Ishikawa (cell line): Measurements from ENCODE around the gene KCNG4.

Source experiments
- CEBPB ChIP-seq: IDR thresholded peaks from 2 replicates; pipeline ENCODE4 v1.6.1; 2012
- CREB1 ChIP-seq: IDR thresholded peaks from 2 replicates; pipeline ENCODE4 v1.6.1; 2012; ENCODE audit warnings: low read depth
- EGR1 ChIP-seq: IDR thresholded peaks from 2 replicates; pipeline ENCODE4 v1.6.1; 2012
- EP300 ChIP-seq: IDR thresholded peaks from 2 replicates; pipeline ENCODE4 v1.6.1; 2012; ENCODE audit warnings: borderline replicate concordance
- FOXM1 ChIP-seq: IDR thresholded peaks from 2 replicates; pipeline ENCODE4 v1.6.1; 2012; ENCODE audit warnings: low read depth, borderline replicate concordance
- NFIC ChIP-seq: IDR thresholded peaks from 2 replicates; pipeline ENCODE4 v1.6.1; 2012
- RAD21 ChIP-seq: IDR thresholded peaks from 2 replicates; pipeline ENCODE4 v1.6.1; 2012; ENCODE audit warnings: low read depth
- TAF1 ChIP-seq: IDR thresholded peaks from 2 replicates; pipeline ENCODE4 v1.6.1; 2012; ENCODE audit warnings: low read depth, mild to moderate bottlenecking
- TCF12 ChIP-seq: IDR thresholded peaks from 2 replicates; pipeline ENCODE4 v1.6.1; 2012; ENCODE audit warnings: low read depth
- TEAD4 ChIP-seq: IDR thresholded peaks from 2 replicates; pipeline ENCODE4 v1.6.1; 2012
- YY1 ChIP-seq: IDR thresholded peaks from 2 replicates; pipeline ENCODE4 v1.6.1; 2012; ENCODE audit warnings: low read depth
- ZBTB7A ChIP-seq: IDR thresholded peaks from 2 replicates; pipeline ENCODE4 v1.6.1; 2012; ENCODE audit warnings: low read depth
- TF ChIP-seq, protein P1 (sequence below): IDR thresholded peaks from 2 replicates; pipeline ENCODE4 v1.6.1; 2012; ENCODE audit warnings: low read depth, mild to moderate bottlenecking
- TF ChIP-seq, protein P2 (sequence below): IDR thresholded peaks from 2 replicates; pipeline ENCODE4 v1.6.1; 2012
- TF ChIP-seq, protein P3 (sequence below): IDR thresholded peaks from 2 replicates; pipeline ENCODE4 v1.6.1; 2012

The KCNG4 gene

DNA sequence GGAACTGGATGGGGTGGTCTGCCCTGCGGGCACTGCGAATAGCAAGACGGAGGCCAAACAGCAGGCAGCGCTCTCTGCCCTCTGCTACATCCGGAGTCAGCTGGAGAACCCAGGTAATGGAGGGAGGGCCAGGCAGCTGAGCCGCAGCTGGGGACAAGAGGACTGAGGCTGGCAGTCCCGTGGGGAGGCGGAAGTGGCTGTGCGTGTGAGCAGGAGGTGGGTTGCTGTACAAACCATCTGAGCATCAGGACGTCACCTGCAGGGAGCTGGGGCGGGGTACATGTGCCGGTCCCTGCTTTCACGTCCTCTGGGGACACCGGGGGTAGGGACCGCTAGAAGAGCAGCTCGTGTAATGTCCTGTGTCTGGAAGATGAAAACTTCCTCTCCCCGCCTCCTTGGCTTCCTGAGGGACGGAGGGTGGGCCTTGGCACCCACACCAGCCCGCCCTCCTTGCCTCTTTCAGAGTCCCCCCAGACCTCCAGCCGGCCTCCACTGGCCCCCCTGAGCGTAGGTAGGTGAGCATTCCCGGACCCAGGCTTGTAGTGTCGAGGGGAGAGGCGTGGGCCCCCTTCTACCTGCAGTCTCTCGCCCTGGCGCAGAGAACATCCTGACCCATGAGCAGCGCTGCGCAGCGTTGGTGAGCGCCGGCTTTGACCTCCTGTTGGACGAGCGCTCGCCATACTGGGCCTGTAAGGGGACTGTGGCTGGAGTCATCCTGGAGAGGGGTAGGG lies 45.2 kb downstream of the KCNG4 start:
- no peak for TF ChIP-seq ZBTB7A
- TF ChIP-seq, protein P1, sequence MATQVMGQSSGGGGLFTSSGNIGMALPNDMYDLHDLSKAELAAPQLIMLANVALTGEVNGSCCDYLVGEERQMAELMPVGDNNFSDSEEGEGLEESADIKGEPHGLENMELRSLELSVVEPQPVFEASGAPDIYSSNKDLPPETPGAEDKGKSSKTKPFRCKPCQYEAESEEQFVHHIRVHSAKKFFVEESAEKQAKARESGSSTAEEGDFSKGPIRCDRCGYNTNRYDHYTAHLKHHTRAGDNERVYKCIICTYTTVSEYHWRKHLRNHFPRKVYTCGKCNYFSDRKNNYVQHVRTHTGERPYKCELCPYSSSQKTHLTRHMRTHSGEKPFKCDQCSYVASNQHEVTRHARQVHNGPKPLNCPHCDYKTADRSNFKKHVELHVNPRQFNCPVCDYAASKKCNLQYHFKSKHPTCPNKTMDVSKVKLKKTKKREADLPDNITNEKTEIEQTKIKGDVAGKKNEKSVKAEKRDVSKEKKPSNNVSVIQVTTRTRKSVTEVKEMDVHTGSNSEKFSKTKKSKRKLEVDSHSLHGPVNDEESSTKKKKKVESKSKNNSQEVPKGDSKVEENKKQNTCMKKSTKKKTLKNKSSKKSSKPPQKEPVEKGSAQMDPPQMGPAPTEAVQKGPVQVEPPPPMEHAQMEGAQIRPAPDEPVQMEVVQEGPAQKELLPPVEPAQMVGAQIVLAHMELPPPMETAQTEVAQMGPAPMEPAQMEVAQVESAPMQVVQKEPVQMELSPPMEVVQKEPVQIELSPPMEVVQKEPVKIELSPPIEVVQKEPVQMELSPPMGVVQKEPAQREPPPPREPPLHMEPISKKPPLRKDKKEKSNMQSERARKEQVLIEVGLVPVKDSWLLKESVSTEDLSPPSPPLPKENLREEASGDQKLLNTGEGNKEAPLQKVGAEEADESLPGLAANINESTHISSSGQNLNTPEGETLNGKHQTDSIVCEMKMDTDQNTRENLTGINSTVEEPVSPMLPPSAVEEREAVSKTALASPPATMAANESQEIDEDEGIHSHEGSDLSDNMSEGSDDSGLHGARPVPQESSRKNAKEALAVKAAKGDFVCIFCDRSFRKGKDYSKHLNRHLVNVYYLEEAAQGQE: no peak
- no peak for TF ChIP-seq YY1
- no peak for TF ChIP-seq EGR1
- TF ChIP-seq, protein P2, sequence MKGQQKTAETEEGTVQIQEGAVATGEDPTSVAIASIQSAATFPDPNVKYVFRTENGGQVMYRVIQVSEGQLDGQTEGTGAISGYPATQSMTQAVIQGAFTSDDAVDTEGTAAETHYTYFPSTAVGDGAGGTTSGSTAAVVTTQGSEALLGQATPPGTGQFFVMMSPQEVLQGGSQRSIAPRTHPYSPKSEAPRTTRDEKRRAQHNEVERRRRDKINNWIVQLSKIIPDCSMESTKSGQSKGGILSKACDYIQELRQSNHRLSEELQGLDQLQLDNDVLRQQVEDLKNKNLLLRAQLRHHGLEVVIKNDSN: no peak
- no peak for TF ChIP-seq CREB1
- no peak for TF ChIP-seq FOXM1
- no peak for TF ChIP-seq TCF12
- no peak for TF ChIP-seq CEBPB
- TF ChIP-seq RAD21: no peak
- no peak for TF ChIP-seq TEAD4
- TF ChIP-seq TAF1: no peak

DNA sequence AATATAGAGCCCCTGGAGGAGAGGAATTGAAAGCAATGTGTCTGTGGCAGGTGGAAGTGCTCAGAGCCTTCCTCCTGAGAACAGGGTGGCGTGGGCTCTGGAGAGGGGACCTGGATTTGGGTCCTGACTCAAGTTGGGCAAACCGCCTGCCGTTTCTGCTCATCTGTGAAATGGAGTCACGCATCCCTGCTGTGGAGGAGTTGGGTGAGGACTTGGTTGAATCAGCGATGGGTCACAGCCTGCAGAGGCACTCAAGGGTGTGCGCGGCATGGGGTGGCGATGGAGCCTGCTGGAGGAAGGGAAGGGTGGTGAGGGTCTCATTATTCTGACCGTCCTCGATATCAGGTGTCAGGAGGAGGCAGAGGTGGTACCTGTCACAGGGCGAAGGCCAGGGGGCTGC lies 45.8 kb downstream of the KCNG4 start:
- no peak for TF ChIP-seq ZBTB7A
- TF ChIP-seq YY1: no peak
- TF ChIP-seq FOXM1: no peak
- no peak for TF ChIP-seq TCF12
- no peak for TF ChIP-seq NFIC
- TF ChIP-seq, protein P3, sequence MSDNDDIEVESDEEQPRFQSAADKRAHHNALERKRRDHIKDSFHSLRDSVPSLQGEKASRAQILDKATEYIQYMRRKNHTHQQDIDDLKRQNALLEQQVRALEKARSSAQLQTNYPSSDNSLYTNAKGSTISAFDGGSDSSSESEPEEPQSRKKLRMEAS: no peak
- TF ChIP-seq, protein P1: no peak
- no peak for TF ChIP-seq TEAD4
- TF ChIP-seq TAF1: no peak
- TF ChIP-seq RAD21: no peak
- no peak for TF ChIP-seq EGR1
- TF ChIP-seq CEBPB: no peak
- TF ChIP-seq, protein P2: no peak
- no peak for TF ChIP-seq CREB1
- TF ChIP-seq EP300: no peak

DNA sequence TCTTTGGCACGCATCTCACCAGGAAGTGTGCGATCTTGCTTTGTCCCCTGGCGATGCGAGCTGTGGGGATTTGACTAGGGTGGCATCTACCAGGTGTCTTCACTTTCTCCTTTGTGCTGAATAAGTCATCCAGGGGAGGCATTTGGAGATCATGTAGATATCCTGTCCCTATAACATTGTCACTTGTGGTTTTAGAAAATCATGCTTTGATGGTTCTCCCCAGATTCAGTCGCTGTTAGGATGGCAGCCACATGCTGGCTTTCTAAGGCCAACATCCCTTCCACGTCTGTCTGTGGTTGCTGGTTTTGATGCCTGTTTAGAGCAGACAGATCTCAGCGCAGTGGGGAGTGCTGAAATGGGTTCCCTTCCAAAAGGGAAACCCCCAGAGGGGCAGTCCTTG lies 46.3 kb downstream of the KCNG4 start:
- TF ChIP-seq RAD21 (no peak), ZBTB7A (no peak), TAF1 (no peak), YY1 (no peak), TEAD4 (no peak)
- TF ChIP-seq, protein P1: no peak

DNA sequence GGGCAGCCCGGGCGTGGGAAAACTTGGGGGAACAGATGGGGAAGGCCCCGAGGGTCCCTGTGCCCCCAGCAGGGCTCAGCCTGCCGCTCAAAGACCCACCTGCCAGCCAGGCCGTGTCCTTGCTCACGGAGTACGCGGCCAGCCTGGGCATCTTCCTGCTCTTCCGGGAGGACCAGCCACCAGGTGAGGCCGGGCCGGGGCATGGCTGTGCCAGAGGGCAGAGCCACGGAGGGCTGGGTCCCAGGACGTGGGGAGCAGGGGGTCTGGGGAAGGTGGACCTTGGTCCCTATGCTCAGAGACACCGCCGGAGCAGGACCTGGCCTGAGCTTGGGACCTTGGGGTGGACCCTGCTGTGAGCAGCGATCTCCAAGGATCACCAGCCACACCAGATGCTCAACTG lies 48.3 kb downstream of the KCNG4 start:
- TF ChIP-seq TAF1 (no peak), YY1 (no peak), NFIC (no peak), EGR1 (no peak), ZBTB7A (no peak)
